ENCODE measurements around the gene LRMDA.

DNA sequence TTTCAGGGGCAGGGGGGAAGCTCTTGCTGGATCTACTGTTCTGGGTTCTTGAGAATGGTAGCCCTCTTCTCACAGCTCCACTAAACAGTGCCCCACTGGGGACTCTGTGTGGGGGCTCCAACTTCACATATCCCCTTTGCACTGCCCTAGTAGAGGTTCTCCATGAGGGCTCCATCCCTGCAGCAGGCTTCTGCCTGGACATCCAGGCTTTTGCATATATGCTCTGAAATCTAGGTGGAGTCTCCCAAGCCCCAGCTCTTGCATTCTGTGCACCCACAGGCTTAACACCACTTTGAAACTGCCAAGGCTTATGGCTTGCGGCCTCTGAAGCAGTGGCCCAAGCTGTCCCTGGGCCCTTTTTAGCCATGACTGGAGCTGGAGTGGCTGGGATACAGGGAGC, 150.7 kb downstream of the LRMDA start:
- TF ChIP-seq, protein P1, sequence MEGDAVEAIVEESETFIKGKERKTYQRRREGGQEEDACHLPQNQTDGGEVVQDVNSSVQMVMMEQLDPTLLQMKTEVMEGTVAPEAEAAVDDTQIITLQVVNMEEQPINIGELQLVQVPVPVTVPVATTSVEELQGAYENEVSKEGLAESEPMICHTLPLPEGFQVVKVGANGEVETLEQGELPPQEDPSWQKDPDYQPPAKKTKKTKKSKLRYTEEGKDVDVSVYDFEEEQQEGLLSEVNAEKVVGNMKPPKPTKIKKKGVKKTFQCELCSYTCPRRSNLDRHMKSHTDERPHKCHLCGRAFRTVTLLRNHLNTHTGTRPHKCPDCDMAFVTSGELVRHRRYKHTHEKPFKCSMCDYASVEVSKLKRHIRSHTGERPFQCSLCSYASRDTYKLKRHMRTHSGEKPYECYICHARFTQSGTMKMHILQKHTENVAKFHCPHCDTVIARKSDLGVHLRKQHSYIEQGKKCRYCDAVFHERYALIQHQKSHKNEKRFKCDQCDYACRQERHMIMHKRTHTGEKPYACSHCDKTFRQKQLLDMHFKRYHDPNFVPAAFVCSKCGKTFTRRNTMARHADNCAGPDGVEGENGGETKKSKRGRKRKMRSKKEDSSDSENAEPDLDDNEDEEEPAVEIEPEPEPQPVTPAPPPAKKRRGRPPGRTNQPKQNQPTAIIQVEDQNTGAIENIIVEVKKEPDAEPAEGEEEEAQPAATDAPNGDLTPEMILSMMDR (IDR thresholded peaks at IDR 0.05; ENCODE audit: borderline replicate concordance, extremely low read depth, low read length, poor library complexity, severe bottlenecking), result no peak
- no peak for TF ChIP-seq EZH2 (IDR thresholded peaks at IDR 0.05; ENCODE audit: borderline replicate concordance, low read depth, low read length, severe bottlenecking)

Measured in DND-41 (cell line).